Measurements from ENCODE around the gene ZFYVE19.

The ZFYVE19 gene

DNA sequence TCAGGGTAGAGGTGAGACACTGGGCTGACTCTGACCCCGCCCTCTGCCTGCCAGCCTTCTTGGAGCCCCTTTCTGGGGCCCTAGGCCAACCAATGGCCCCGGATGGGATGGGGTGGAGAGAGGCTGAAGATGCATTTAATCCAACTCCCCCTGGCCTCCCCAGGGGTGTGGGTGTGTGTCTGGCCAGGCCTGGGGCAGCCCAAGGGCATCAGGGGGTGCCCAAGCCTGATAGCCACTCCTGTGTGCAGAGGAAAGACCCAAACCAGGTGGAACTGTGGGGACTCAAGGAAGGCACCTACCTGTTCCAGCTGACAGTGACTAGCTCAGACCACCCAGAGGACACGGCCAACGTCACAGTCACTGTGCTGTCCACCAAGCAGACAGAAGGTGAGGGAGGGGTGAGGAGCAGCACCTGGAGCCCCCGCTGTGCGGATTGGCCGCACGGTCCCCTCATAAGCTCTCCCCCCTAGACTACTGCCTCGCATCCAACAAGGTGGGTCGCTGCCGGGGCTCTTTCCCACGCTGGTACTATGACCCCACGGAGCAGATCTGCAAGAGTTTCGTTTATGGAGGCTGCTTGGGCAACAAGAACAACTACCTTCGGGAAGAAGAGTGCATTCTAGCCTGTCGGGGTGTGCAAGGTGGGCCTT is 46.5 kb downstream of the ZFYVE19 start:
- H3K9me2 ChIP-seq (replicated peaks; ENCODE audit: insufficient read depth, low read length), result no peaks in the 10 kb centered on the region
- no peak overlapping the region for H2AFZ ChIP-seq (ENCODE audit: low read length)
- no peak overlapping the region for H3K4me2 ChIP-seq (ENCODE audit: low read depth, low read length)
- no peak overlapping the region for H3K4me3 ChIP-seq (ENCODE audit: low read length)
- no peak overlapping the region for H3K9ac ChIP-seq (ENCODE audit: low read length)
- TF ChIP-seq, protein P1, sequence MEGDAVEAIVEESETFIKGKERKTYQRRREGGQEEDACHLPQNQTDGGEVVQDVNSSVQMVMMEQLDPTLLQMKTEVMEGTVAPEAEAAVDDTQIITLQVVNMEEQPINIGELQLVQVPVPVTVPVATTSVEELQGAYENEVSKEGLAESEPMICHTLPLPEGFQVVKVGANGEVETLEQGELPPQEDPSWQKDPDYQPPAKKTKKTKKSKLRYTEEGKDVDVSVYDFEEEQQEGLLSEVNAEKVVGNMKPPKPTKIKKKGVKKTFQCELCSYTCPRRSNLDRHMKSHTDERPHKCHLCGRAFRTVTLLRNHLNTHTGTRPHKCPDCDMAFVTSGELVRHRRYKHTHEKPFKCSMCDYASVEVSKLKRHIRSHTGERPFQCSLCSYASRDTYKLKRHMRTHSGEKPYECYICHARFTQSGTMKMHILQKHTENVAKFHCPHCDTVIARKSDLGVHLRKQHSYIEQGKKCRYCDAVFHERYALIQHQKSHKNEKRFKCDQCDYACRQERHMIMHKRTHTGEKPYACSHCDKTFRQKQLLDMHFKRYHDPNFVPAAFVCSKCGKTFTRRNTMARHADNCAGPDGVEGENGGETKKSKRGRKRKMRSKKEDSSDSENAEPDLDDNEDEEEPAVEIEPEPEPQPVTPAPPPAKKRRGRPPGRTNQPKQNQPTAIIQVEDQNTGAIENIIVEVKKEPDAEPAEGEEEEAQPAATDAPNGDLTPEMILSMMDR (IDR thresholded peaks at IDR 0.05; ENCODE audit: low read length), result no peak
- TF ChIP-seq EZH2phosphoT487 (IDR thresholded peaks at IDR 0.05; ENCODE audit: low read length) (no peak), EZH2 (optimal IDR thresholded peaks at IDR 0.05; ENCODE audit: low read depth, low read length) (no peak)
- no peaks in the 10 kb centered on the region for H3F3A ChIP-seq (ENCODE audit: insufficient read depth, low read length)
- no peaks in the 10 kb centered on the region for H4K20me1 ChIP-seq (ENCODE audit: insufficient read depth, low read length)
- DNase-seq, result no peak
- no peaks in the 10 kb centered on the region for H3K27me3 ChIP-seq (replicated peaks; ENCODE audit: insufficient read depth, low read length)
- H3K4me1 ChIP-seq (ENCODE audit: low read length), result no peaks in the 10 kb centered on the region
- H3K27ac ChIP-seq (ENCODE audit: low read length), result no peak overlapping the region
- H3K36me3 ChIP-seq (replicated peaks; ENCODE audit: insufficient read depth, low read length), result no peaks in the 10 kb centered on the region
- peaks cover 22% of the 10 kb centered on the region for H3K79me2 ChIP-seq (ENCODE audit: low read length)
- H3K9me3 ChIP-seq (replicated peaks; ENCODE audit: insufficient read depth, low read length), result no peaks in the 10 kb centered on the region

DNA sequence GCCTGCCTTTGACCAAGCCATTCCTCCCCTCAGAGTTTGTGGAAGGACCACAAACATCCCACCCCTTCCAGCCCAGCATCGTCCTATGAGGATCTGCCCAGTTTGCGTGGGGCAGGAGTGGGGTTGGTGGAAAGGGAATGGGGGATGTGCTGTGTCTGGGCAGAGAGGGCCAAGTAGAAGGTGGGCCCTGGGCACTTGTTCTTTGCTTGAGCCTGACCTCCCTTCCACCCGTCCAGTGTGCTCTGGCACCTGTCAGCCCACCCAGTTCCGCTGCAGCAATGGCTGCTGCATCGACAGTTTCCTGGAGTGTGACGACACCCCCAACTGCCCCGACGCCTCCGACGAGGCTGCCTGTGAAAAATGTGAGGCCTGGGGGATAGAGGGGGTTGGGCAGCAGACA is 47.3 kb downstream of the ZFYVE19 start:
- Histone ChIP-seq H3K4me3 (ENCODE audit: low read length) (no peak overlapping the region), H3K4me2 (ENCODE audit: low read depth, low read length) (no peak overlapping the region), H3F3A (ENCODE audit: insufficient read depth, low read length) (no peaks in the 10 kb centered on the region), H2AFZ (ENCODE audit: low read length) (no peak overlapping the region), H3K36me3 (replicated peaks; ENCODE audit: insufficient read depth, low read length) (no peaks in the 10 kb centered on the region), H4K20me1 (ENCODE audit: insufficient read depth, low read length) (no peaks in the 10 kb centered on the region), H3K9ac (ENCODE audit: low read length) (no peak overlapping the region), H3K4me1 (ENCODE audit: low read length) (no peaks in the 10 kb centered on the region), H3K9me2 (replicated peaks; ENCODE audit: insufficient read depth, low read length) (no peaks in the 10 kb centered on the region), H3K9me3 (replicated peaks; ENCODE audit: insufficient read depth, low read length) (no peaks in the 10 kb centered on the region), H3K27ac (ENCODE audit: low read length) (no peak overlapping the region), H3K79me2 (ENCODE audit: low read length) (peaks cover 16% of the 10 kb centered on the region; the same call in 1 of the 2 replicates), H3K27me3 (replicated peaks; ENCODE audit: insufficient read depth, low read length) (no peaks in the 10 kb centered on the region)
- DNase-seq, result no peak
- TF ChIP-seq EZH2 (optimal IDR thresholded peaks at IDR 0.05; ENCODE audit: low read depth, low read length), result no peak
- TF ChIP-seq, protein P1 (IDR thresholded peaks at IDR 0.05; ENCODE audit: low read length), result no peak
- TF ChIP-seq EZH2phosphoT487 (IDR thresholded peaks at IDR 0.05; ENCODE audit: low read length), result no peak

DNA sequence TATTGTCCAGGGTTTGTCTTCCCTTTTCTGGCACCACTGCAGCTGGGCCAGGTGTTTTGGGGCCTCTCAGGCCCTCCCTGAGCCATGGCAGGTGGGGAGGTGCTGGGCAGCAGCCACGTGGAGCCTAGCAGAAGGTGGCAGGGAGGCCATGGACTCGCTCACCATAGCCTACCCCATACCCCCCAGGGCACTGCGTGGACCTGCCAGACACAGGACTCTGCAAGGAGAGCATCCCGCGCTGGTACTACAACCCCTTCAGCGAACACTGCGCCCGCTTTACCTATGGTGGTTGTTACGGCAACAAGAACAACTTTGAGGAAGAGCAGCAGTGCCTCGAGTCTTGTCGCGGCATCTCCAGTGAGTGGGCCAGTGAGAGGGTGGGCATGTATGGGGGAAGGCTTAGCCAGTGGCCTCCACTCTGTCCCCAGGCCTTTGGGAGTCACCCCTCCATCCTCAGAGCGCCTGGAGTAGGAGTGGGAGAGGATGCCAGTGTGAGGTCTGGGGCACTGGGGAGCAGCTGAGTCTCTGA is 48.9 kb downstream of the ZFYVE19 start:
- Histone ChIP-seq H3K36me3 (replicated peaks; ENCODE audit: insufficient read depth, low read length) (no peaks in the 10 kb centered on the region), H3K9me3 (replicated peaks; ENCODE audit: insufficient read depth, low read length) (no peaks in the 10 kb centered on the region), H3K4me2 (ENCODE audit: low read depth, low read length) (no peak overlapping the region), H2AFZ (ENCODE audit: low read length) (no peak overlapping the region), H3K9ac (ENCODE audit: low read length) (no peak overlapping the region), H4K20me1 (ENCODE audit: insufficient read depth, low read length) (no peaks in the 10 kb centered on the region), H3K9me2 (replicated peaks; ENCODE audit: insufficient read depth, low read length) (no peaks in the 10 kb centered on the region), H3K27ac (ENCODE audit: low read length) (no peak overlapping the region), H3K4me3 (ENCODE audit: low read length) (no peak overlapping the region), H3K27me3 (replicated peaks; ENCODE audit: insufficient read depth, low read length) (no peaks in the 10 kb centered on the region), H3K79me2 (ENCODE audit: low read length) (peaks cover 6% of the 10 kb centered on the region; the same call in 1 of the 2 replicates), H3F3A (ENCODE audit: insufficient read depth, low read length) (no peaks in the 10 kb centered on the region), H3K4me1 (ENCODE audit: low read length) (no peaks in the 10 kb centered on the region)
- DNase-seq, result no peak
- TF ChIP-seq EZH2 (optimal IDR thresholded peaks at IDR 0.05; ENCODE audit: low read depth, low read length) (no peak), EZH2phosphoT487 (IDR thresholded peaks at IDR 0.05; ENCODE audit: low read length) (no peak)
- TF ChIP-seq, protein P1 (IDR thresholded peaks at IDR 0.05; ENCODE audit: low read length), result no peak

All from MM.1S (cell line).